ENCODE results near the gene MAN1A1. TPM values are rescaled to one million over a fixed set of nuclear protein-coding genes. Genes with fewer than 3 reads are reported as not detected.
"Not testable (repeated sequence)": the region's sequence is repeated elsewhere in the genome, so short reads cannot be mapped to it uniquely, and the experiment has no call there.

MAN1A1 gene
- total RNA-seq, 2 donors from 2014 or later = 24.8 to 35.8 TPM

DNA sequence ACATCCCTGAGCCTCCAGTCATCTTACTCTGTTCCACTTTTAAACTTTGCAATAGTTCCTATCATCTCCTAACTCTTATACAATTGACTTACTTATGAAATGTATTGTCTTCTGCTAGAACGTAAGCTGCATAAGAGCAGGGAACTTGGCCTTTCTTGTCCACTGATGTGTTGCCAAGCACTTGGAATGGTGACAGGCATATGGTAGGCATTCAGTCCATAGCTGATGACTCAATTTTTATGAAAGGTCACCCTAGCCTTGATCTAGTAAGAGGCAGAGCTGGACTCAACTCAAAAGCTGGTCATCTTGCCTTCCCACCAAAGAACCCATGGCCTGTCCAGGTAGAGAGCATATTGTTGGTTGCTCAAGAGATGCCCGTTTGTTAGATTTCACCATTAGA lies 188.7 kb downstream of the MAN1A1 start:
- no peak for DNase-seq (ENCODE audit: low spot score)
- H3K4me1 ChIP-seq = peaks cover 0 to 6% of the 10 kb centered on the region in 2 donors
- H3K27ac ChIP-seq = no peak overlapping the region
- no peaks in the 10 kb centered on the region for H3K27me3 ChIP-seq
- TF ChIP-seq, protein P1, sequence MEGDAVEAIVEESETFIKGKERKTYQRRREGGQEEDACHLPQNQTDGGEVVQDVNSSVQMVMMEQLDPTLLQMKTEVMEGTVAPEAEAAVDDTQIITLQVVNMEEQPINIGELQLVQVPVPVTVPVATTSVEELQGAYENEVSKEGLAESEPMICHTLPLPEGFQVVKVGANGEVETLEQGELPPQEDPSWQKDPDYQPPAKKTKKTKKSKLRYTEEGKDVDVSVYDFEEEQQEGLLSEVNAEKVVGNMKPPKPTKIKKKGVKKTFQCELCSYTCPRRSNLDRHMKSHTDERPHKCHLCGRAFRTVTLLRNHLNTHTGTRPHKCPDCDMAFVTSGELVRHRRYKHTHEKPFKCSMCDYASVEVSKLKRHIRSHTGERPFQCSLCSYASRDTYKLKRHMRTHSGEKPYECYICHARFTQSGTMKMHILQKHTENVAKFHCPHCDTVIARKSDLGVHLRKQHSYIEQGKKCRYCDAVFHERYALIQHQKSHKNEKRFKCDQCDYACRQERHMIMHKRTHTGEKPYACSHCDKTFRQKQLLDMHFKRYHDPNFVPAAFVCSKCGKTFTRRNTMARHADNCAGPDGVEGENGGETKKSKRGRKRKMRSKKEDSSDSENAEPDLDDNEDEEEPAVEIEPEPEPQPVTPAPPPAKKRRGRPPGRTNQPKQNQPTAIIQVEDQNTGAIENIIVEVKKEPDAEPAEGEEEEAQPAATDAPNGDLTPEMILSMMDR (IDR thresholded peaks at IDR 0.05) = no peak
- H3K36me3 ChIP-seq = no peaks in the 10 kb centered on the region
- no peaks in the 10 kb centered on the region for H3K9me3 ChIP-seq
- no peak overlapping the region for H3K4me3 ChIP-seq

DNA sequence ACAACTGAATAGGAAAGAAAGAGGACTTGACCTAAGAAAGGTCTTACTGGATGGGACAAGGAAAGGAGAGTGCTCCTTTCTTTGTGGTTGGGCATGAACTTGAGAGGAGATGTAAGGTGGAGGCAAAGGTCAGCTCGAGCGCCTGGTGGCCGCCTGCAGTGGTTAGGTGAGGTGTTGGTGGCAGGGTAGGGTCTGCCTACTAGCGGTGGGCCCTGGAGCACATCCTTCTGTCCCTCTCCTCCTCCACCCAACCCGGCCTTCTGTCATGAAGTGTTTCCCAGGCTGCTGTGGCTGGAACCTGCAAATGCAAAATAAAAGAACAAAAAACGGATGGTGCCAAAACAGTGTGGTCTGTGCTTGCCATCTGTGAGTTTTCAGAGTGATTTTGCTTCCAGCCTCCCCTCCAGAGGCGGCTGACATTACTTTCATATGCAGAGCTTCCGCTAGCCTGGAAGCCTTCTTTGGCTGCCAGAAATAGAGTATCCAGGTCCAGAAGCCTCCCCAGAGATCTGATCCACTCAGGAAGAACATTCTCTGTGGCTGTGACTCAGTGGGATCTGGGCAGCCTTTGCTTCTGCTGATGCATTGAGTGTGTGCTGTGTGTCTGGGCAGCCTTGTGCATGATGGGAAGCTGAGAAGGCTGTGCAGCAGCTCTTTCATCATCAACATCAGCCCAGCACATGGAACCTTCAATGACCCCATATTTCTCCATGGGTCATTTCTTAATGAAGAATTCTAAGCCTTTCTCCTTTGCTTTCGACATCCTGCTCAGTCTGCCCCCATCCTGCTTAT lies 191.3 kb downstream of the MAN1A1 start:
- Histone ChIP-seq H3K27ac (peak overlapping the region in 1 of 2 donors; percentile 35), H3K9me3 (no peaks in the 10 kb centered on the region), H3K27me3 (no peaks in the 10 kb centered on the region), H3K4me3 (no peak overlapping the region), H3K4me1 (peaks cover 0 to 6% of the 10 kb centered on the region in 2 donors), H3K36me3 (no peaks in the 10 kb centered on the region)
- TF ChIP-seq, protein P1 (IDR thresholded peaks at IDR 0.05) = no peak
- DNase-seq (ENCODE audit: low spot score) = peak; percentile 85

DNA sequence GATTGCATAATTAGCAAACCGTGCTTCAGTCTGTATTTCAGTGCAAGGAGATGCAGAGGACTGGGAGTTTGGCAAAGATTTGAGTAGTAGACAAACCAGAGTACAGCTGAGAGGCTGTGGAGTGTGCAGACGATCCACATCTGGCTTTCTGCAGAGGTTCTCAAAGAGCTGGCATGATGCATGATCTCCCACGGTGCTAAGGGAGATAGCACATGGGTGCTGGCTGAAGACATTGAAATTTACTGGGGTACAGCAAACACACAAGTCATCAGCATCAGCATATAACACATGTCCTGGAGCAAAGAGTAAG lies 192.1 kb downstream of the MAN1A1 start:
- H3K36me3 ChIP-seq = no peaks in the 10 kb centered on the region
- TF ChIP-seq, protein P1 (IDR thresholded peaks at IDR 0.05) = no peak
- DNase-seq (ENCODE audit: low spot score) = no peak
- H3K4me3 ChIP-seq = no peak overlapping the region
- H3K27ac ChIP-seq = peak overlapping the region in 1 of 2 donors; percentile 13
- H3K9me3 ChIP-seq = no peaks in the 10 kb centered on the region
- H3K4me1 ChIP-seq = peaks cover 0 to 6% of the 10 kb centered on the region in 2 donors
- no peaks in the 10 kb centered on the region for H3K27me3 ChIP-seq

DNA sequence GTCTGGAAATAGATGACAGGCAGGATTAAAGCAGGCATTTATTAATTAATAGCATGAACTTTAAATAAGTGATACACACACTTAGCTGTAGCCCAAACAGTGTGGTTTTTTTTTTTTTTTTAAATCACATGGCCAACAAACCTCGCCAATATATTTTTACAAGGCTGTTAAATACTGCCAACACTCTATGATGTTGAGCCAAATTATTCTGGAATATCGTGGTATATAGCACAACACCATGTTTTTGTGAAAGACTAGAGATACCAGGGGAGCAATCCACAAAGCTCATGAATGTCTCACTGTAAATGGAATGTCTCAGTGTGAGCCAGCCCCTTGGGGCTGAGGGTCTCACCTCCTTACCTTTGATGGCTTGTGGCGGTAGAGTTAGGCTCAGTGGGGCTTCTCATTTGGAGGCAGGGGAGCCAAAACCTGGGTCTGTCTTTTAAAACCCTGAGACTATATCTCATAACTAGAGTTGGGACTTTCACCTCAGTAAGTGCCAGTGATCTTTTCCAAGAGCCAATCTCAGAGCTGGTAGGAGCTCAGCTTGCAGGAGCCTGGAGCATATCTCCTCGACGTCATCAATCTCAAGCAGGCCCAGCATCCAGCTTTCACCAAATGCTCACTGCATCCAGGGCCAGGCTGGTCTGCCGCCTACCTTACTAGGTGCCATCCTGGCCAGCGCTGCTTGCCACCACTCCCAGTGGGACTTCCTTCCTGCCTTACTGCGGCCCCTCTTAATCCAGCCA lies 192.6 kb downstream of the MAN1A1 start:
- no peaks in the 10 kb centered on the region for H3K27me3 ChIP-seq
- peaks cover 0 to 6% of the 10 kb centered on the region in 2 donors for H3K4me1 ChIP-seq

DNA sequence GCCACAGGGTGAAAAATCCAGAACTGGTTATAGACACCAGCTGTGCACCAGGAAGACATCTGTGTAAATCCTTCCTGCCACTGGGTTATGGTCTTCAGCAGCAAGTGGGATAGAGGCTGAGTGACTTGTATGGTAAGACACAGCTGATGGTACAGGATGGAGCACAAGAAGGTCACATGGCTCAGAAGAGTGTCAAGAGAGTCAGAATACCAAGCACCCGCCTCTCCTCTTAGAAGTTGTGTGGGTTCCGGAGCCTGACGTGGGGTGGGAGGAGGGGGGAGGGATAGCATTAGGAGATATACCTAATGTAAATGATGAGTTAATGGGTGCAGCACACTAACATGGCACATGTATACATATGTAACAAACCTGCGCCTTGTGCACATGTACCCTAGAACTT lies 193.5 kb downstream of the MAN1A1 start:
- not testable (repeated sequence) for DNase-seq (ENCODE audit: low spot score); H3K4me3 ChIP-seq; H3K9me3 ChIP-seq; H3K27me3 ChIP-seq; H3K4me1 ChIP-seq; H3K27ac ChIP-seq; H3K36me3 ChIP-seq

More for the DNA sequence above, 192.6 kb downstream of the MAN1A1 start:
- TF ChIP-seq, protein P1 (IDR thresholded peaks at IDR 0.05) = no peak
- no peak for DNase-seq (ENCODE audit: low spot score)
- Histone ChIP-seq H3K36me3 (no peaks in the 10 kb centered on the region), H3K4me3 (no peak overlapping the region), H3K9me3 (no peaks in the 10 kb centered on the region), H3K27ac (peak overlapping the region in 1 of 2 donors; percentile 13)

DNA sequence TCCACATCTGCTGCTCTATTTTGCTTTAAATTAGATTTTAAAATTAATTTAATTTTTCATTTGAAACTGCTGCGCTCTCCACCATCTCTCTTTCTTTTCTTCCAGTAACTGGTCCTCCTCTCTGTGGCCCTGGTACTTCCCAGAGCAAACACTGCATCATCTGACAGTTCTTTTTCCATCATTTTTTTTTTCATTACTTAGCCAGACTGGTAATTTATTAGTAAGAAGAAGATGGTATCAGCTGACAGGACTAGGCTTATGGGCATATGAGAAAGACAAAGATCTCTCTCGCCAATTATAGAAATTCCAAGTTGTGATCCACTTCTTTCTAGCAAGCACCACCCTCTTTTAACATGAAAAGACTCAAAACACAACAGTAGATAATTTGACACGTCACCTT lies 197.4 kb downstream of the MAN1A1 start:
- H3K9me3 ChIP-seq = no peaks in the 10 kb centered on the region
- peaks cover 0 to 20% of the 10 kb centered on the region in 2 donors for H3K4me1 ChIP-seq
- H3K27me3 ChIP-seq = no peaks in the 10 kb centered on the region
- H3K36me3 ChIP-seq = no peaks in the 10 kb centered on the region
- H3K27ac ChIP-seq = no peak overlapping the region
- no peak for DNase-seq (ENCODE audit: low spot score)
- no peak overlapping the region for H3K4me3 ChIP-seq
- TF ChIP-seq, protein P1 (IDR thresholded peaks at IDR 0.05) = no peak

Measured in right atrium auricular region (tissue), 2 donors.